Right forelimb (tissue), 1 donor: ENCODE results near the gene YEATS4.

Experiments
- DNase-seq: peaks from one replicate; pipeline ENCODE4 v3.0.0-alpha.2; 2018

Gene YEATS4

DNA sequence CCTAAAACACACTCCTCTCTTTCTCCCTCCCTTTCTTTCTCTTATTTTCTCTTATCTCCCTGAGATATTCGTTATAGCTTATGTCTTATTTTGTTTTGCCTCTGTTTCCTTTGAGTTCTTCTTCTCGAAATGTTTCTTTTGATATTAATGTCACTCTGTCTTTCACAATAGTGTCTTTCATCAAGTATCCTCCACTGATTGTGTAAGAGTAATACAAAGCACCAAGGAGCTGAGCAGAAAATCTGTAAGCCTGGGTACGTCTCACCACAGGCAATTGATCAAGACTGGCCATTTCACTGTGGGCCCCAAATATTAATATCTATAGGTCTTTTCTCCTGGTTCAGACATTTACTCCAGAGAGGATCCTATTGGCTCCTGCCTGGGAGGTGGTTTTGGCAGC lies 16.2 kb upstream of the YEATS4 start:
- DNase-seq = no peak

DNA sequence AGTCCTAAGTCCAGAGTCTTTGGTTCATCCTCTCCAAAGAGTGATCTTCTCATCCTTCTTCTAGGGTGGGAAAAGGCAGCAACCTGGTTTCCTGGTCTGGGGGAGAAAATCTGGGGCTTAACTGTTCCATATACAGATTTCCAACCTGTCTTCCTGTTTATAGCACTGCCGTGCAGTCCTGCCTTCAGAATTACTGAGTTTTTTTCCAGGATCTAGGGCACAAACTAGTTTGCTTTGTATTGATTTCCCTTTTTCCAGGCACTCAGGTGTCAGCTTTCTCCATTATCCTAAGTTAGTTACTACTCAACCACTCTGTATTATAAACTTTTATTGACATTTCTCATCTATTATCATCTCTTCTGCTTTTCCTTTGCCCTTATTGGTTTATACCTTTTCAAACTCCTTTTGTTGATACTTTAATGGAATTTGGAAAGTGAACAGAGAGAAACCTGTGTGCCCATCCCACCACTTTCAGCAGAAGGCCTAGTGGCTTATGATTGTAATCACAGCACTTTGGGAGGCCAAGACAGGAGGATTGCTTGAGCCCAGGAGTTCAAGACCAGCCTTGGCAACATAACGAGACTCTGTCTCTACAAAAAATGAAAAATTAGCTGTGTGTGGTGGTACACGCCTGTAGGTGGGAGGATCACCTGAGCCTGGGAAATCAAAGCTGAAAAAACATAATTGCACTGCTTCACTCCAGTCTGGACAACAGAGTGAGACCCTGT lies 15.5 kb upstream of the YEATS4 start:
- DNase-seq = no peak

DNA sequence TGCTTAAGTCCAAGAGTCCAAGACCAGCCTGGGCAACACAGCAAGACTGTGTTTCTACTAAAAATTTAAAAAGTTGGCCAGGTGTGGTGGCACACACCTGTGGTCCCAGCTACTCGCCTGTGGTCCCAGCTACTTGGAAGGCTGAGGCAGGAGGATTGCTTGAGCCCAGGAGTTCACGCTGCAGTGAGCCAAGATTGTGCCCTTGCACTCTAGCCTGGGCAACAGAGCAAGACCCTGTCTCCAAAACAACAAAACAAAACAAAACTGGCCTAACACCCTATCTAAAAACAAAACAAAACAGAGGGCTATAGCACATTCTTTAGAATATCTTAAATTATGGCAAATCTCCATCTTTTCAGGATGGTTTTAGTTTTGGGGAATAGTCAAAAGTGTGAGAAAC lies 14.5 kb upstream of the YEATS4 start:
- no peak for DNase-seq

DNA sequence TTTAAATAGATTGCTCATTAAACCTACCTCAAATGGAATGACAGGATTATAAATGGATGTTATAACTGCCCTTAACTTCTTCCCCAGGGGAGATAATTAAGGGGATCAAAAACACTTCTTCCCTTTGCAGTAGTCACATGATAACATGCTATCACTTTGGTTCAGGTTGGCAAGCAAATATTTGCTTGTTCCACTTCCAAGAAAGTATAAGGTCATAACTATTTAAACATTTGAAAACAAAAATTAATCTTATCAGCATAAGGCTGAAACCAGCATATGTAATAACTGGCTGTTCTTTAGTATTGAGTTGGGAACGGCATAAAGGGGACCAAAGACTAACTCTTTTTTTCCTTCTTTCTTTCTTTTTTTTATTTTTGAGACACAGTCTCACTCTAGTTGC lies 13.8 kb upstream of the YEATS4 start:
- no peak for DNase-seq

DNA sequence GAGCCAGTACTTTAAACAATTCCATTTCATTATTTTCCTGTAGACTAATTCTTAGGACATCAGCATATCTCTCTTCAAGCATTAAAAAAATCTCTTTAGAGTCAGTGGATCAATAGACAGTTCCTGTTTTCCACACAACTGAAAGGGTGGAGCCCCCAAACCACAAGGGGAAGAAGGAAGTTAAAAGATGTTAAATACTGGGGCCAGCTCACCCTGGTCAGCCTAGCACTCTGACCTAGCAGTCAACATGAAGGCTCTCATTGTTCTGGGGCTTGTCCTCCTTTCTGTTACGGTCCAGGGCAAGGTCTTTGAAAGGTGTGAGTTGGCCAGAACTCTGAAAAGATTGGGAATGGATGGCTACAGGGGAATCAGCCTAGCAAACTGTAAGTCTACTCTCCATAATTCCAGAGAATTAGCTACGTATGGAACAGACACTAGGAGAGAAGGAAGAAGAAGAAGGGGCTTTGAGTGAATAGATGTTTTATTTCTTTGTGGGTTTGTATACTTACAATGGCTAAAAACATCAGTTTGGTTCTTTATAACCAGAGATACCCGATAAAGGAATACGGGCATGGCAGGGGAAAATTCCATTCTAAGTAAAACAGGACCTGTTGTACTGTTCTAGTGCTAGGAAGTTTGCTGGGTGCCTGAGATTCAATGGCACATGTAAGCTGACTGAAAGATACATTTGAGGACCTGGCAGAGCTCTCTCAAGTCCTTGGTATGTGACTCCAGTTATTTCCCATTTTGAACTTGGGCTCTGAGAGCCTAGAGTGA lies 11.2 kb upstream of the YEATS4 start, which contains the start of gene LYZ:
LYZ (plus strand) TSS at position 220 of the 777 bp plus-strand sequence; CDS start at position 248, 28 bp downstream.
- no peak for DNase-seq

DNA sequence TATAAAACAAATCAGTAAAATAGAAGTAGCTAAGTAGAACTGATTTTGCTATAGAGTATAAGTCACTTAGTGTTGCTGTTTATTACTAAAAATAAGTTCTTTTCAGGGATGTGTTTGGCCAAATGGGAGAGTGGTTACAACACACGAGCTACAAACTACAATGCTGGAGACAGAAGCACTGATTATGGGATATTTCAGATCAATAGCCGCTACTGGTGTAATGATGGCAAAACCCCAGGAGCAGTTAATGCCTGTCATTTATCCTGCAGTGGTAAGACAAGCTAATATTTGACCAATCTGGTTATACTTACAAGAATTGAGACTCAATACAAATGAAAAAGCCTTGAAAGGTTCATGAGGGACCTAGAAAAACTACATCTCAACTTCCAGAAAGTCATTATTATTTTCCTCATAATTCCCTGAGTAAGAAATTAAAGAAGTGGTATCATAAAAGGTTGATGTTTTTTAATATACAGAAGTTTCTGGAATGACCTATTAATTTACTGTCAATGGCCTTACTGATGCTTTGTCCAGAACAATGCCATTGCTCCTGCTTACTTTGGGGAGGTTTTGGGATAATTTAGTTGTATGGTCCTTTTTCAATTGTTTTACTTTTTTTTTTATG lies 9.4 kb upstream of the YEATS4 start:
- DNase-seq = no peak

DNA sequence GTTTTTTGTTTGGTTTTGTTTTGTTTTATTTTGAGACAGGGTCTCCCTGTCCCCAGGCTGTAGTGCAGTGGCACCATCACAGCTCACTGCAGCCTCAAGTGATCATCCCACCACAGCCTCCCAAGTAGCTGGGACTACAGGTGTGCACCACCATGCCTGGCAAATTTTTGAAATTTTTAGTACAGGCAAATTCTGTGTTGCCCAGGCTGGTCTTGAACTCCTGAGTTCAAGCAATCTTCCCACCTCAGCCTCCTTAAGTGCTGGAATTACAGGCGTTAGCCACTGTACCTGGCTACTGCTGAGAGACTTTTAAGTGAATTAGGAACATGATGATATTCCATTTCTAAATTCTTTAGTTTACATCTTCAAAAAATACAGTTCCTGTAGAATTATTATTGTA lies 8.8 kb upstream of the YEATS4 start:
- no peak for DNase-seq

DNA sequence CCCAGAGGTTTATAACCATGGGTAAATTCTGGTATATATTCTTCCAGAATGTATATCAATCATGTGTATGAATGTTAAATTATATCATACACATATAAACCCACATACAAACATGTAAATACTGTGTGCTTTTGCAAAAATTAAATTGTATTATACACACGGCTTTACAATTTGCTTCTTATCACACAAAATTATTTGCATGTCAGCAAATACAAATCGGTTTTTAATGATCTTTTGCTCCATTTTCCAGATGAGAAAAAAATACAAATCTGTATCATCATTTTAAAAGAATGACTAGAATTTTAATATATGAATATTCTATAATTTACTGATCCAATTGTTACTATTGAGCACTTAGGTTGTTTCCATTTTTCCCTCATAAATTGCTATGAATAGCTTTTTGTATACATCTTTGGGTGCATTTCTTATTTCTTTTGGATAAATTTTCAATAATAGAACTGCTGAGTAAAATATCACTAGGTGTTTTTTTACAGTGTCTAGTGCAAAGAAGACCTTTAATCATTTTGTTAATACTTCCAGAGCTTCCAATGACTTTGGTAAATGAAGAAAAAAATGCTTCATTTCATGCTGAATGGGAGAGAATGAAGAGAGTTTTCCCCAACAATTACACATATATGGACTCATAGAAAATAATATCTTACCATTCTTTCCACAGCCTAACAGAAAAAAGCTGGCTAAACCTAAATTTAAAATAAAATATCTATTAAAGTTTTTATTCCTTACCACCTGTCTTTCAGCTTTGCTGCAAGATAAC lies 7.9 kb upstream of the YEATS4 start:
- no peak for DNase-seq

DNA sequence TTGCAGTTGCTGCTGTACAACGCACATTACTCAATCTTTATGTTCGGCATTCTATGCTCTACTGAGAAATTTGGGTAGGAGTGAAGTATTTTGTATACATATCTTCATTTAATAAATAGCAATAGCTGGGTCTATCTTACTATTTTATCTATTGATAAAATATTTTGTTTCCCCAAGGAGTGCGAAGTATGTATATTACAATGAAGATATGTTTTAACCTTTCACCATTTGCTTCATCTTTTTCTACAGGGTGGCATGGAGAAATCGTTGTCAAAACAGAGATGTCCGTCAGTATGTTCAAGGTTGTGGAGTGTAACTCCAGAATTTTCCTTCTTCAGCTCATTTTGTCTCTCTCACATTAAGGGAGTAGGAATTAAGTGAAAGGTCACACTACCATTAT lies 6.6 kb upstream of the YEATS4 start:
- DNase-seq = no peak

DNA sequence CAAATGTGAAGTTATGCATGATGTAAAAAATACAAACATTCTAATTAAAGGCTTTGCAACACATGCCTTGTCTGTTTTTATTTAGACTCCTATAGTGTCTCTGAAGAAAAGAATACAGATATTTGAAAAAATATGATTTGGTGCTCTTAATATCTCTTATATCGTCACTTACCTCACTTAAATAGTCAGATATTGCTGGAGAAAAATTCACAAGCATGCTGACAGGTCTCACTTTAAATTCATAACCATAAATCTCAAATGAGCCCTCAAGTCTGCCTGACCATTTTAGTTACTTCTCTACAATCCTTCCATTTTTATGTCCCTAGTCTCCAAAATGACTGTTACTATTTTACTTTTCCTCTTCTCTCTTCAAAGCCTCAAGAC lies 5.4 kb upstream of the YEATS4 start:
- DNase-seq = no peak

DNA sequence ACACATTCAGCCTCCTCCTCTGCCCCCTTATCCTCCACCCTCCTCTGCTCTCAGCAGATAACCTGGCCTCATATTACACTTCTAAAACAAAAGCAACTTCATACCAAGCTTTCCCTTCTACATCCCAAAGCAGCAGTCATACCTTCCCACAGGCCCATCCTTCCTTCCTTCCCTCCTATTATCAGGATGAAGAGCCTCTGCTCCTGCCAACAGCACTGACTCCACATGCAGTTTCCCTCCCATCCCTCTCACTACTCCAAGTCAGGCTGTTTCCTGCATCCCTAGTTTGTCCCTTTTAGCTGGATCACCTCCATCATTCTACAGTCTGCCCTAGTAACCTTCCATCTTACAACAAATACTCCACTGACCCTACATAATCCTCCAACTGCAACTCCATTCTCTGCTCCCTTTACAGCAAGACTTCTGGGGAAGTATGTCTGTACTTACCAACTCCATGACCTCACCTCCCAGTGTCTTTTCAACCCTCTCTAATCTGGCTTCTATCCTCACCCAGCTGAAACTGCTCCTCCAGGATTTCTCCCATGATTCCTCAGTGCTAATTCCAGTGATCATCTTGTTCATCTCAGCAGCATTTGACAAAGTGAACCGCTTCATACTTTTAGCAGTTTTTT lies 4.9 kb upstream of the YEATS4 start:
- no peak for DNase-seq

DNA sequence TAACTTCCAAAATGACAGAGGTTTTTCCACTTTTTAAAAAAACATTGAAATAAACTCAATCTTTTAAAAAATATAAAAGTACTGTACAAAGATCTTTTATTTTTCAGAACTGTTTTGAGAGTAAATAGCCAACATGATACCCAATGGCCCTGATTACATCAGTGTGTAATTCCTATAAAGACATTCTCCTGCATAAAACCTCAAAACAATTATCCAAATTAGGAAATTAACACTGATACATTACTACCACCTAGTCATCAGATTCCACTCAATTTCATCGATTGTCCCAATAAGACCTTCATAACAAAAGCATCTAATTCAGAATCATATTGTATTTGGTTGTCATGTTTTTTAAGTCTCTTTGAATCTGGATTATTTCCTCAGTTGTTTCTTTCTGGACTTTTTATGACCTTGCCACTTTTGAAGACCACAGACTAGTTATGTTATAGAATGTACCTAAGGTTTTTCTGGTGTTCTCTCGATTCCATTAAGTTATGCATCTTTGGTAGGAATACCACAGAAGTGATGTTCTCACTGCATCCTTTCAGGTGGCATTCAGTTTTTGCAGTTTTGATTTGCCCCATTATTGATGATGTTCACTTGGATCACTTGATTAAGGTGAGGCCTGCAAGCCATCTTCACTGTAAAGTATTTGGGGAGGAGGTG lies 4.0 kb upstream of the YEATS4 start:
- DNase-seq = no peak

DNA sequence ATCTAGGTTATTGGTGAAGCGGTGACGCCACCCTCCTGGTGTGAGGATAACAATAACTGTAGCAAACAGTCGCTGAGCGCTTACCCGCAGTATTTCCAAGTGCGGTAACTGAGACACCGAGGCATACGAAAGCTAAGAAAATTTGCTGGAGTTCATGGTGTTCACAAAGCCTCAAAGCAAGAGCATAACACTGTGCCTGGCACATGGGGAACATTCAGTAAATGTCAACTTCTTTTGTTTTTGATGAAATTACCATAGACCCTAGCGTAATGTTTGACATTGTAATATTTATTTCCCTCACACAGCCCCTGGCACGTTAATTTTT lies 767 bp downstream of the YEATS4 start:
- DNase-seq = no peak

DNA sequence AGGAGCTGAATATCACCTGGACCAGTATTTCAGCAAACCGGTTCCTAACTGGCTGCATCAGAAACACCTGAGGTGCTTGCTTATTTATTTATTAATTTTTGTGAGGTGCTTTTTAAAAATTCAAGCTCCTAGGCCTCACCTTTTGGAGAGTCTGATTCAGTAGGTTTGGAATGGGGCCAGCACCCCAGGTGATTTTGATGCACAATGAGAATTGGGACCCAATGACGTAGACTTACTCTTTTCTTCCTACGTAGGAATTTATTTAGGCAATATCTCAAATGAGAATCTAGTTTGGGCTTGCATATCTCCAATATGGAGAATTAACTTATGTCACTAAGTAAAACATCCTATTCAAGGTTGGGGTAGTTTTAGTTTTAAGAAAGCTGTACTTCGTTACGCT lies 7.3 kb downstream of the YEATS4 start:
- DNase-seq = no peak

DNA sequence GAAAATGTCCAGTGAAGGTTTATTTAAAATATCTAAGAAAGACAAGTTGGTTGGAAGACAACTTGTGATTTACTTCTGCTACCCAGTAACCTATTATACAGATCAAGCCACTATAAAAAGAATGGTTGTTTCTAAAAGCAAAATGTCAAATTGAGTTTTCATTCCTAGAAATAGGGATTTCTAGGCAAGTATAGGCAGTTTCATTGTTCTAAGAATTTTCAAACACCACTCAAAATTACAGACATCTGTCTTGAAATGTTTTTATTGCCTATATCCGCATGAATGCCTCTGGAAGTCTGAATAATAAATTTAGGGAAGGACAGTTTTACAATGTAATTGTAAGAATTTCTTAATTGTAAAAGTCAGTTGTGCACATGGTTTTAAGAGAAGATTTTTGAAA lies 8.6 kb downstream of the YEATS4 start:
- DNase-seq = no peak

DNA sequence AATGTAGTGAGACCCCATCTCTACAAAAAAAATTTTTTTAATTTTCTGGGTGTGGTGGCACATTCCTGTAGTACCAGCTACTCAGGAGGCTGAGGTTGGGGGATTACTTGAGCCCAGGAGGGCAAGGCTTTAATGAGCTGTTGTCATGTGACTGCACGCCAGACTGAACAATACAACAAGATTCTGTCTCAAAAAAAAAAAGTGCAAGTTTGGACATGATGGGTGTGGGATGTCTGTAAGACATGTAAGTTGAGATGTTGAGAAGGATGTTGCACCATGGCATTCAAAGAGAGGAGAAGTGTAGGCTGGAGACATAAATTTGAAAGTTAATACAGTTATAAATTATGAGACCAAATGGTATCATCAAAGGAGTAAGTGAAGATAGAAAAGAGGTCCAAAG lies 23.5 kb downstream of the YEATS4 start:
- no peak for DNase-seq

DNA sequence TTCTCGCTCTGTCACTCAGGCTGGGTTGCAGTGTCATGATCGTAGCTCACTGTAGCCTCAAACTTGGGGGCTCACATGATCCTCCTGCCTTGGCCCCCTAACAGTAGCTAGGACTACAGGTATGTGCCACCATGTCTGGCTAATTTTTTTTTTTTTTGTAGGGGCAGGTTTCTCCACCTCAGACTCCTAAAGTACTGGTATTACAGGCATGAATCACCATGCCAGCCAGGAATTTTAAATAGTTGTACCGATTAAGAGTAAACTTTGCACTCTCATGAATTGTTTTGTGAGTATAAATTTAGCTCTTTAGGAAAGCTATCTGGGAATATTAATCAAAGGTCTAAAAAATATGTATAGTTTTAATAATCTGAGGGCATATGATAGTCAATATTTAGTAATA lies 25.5 kb downstream of the YEATS4 start:
- no peak for DNase-seq

DNA sequence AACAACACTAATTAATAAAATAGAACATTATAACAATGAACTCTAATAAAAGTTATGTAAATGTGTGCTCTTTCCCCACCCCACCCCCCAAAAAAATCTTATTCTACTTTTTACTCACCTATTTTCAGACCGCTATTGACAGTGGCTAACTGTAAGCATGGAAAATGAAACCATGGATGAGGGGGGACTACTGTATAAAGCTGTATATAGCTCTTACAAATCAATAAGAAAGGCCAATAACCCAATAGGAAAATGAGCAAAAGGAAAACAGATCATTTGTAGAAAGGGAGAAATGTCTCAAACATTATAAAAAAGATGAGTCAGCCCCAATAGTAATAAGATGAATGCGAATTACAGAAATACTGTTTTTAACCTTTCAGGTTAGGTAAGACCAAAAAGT lies 27.4 kb downstream of the YEATS4 start:
- no peak for DNase-seq

DNA sequence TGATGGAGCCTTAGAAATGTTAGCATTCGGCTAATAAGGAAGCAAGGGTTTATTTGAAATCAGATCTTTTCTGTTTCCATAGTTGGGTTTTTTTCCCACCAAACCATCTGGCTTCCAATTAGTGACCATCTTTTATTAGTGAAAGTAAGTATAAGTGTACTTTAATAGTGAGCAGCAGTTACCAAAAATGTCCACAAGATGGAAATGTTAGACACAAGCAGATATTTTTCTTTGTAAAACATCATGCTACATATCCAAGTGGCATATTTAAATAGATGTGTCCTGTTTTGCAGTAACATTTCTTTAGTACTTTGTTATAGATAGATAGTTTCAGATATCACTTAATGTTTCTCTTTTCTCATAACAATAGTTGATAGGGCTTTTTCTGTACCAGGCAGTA lies 28.8 kb downstream of the YEATS4 start:
- DNase-seq = no peak

DNA sequence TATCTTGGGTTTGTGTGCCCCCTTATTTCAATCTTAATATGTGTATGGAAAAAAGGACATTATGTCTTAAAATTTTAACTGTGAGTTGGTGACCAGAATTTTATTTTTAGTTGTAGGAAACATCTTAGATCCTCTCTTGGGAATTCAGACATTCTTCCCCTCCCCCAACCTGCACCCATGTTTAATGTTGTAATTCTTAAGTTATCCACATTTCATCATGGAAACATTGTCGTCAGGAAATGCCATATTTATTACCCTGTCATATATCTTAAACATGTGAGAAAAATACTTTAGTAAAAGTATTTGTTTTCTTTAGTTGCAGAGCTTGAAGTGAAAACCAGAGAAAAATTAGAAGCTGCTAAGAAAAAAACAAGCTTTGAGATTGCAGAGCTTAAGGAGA lies 30.3 kb downstream of the YEATS4 start:
- DNase-seq = no peak

DNA sequence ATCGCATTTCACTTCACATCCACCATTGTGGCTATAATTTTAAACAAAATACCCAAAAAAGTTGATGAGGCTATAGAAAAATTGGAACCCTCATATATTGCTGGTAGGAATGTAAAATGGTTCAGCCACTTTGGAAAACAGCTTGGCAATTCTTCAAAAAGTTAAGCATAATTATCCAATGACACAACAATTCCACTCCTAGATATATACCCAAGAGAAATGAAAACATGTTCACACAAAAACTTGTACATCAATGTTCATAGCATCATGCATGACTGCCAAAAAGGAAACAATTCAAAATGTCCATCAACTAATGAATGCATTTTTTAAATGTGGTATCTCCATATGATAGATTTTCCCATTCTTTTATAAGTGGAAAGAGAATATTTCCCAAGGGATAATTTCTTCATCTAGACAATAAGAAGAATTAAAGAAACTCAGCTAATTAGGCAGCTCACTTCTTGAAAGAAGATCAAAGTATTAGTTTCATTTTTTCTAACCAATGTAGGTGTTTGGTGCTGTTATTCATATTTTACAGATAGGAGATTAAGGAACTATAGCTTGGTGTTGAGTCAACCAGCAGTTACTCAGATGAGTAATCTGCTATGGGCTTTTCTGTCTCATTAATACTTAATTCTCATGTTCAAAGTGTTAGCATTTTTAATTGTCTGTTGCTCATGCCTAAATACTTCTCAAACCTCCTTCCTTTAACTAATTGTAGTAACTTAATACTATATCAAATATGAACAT lies 32.8 kb downstream of the YEATS4 start:
- DNase-seq = no peak

DNA sequence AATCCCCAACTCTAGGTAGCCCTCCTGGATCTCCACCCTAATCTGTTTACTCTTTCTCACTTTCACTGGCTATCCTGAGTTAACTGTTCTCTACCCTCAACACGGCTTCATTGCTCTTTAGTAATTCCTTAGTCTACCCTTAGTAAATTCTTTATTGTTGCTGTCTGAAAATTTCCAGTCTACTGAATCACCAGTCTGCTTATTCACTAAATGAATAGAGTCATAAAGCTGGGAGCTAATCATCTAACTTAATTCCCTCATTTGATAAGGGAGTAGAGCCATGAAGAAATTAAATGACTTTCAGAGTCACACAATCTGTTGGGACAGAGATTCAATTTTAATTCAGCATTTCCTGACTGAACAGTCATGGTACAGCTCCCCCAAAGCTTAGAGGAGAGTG lies 36.5 kb downstream of the YEATS4 start:
- no peak for DNase-seq
